ENCODE data around the gene YTHDF2. TPM values are rescaled to one million over a fixed set of nuclear protein-coding genes. Genes with fewer than 3 reads are reported as not detected.
"Not testable (repeated sequence)": the region's sequence is repeated elsewhere in the genome, so short reads cannot be mapped to it uniquely, and the experiment has no call there.

YTHDF2 gene
- total RNA-seq, 1 donor from 2014 or later, result 88.2 TPM

DNA sequence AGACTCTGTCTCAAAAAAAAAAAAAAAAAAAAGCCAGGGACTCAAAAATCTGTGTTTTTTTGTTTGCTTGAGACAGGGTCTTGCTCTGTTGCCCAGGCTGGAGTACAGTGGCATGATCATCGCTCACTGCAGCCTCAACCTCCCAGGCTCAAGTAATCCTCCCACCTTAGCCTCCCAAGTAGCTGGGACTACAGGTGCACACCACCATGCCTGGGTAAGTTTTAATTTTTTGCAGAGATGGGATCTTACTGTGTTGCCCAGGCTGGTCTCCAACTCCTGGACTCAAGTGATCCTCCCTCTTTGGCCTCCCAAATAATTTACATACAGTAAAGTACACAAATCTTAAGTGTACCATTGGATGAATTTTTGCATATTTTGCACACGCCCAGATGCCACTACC, 55.2 kb downstream of the YTHDF2 start:
- H3K27ac Mint-ChIP-seq; H3K4me3 Mint-ChIP-seq (ENCODE audit: low read depth); intact Hi-C loops (cut with micrococcal nuclease); DNase-seq (ENCODE audit: low spot score); H3K36me3 Mint-ChIP-seq (ENCODE audit: low read depth); H3K4me1 Mint-ChIP-seq (ENCODE audit: low read depth); H3K27me3 Mint-ChIP-seq (ENCODE audit: low read depth); H3K9me3 Mint-ChIP-seq: not testable (repeated sequence)

DNA sequence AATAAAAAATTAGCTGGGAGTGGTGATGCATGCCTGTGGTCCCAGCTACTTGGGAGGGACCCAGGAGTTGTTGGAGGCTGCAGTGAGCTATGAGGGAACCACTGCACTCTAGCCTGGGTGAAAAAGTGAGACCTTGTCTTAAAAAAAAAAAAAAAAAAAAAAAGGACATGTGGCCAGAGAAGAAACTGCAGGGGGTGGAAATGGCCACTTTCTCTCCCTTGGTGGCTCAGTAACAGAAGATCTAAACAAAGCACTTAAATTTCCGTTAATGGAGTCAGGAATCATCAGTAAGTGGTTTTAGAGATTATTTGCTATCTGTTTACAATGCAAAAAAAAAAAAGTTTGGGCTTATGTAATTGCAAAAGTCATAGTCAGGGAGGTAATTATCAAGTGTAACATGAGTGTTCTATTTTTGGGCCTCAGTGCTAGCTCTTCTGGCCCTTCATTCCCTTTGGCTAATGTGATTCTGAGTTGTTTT, 55.9 kb downstream of the YTHDF2 start:
- Mint-ChIP-seq H3K27ac (no peak overlapping the region), H3K36me3 (ENCODE audit: low read depth) (no peaks in the 10 kb centered on the region), H3K9me3 (no peaks in the 10 kb centered on the region), H3K27me3 (ENCODE audit: low read depth) (peaks cover 10% of the 10 kb centered on the region), H3K4me1 (ENCODE audit: low read depth) (peaks cover 2% of the 10 kb centered on the region), H3K4me3 (ENCODE audit: low read depth) (no peak overlapping the region)
- DNase-seq (ENCODE audit: low spot score), result no peak
- intact Hi-C loops (cut with micrococcal nuclease), result no loop called here

DNA sequence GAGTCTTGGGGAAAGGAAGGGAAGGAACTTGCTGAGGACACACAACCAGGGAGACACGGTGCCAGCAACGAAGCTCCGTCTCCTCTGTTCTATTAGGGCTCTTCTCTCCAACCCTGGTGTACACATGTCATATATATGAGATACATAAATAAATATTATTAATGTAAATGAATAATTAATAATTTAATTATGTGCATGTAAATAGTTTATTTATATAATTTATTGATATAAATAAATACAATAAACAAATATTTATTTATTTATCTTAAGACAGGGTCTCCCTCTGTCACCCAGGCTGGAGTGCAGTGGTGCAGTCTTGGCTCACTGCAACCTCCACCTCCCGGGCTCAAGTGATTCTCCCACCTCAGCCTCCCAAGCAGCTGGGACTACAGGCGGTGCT, 57.8 kb downstream of the YTHDF2 start:
- intact Hi-C loops (cut with micrococcal nuclease); H3K4me3 Mint-ChIP-seq (ENCODE audit: low read depth); H3K36me3 Mint-ChIP-seq (ENCODE audit: low read depth); H3K27ac Mint-ChIP-seq; H3K4me1 Mint-ChIP-seq (ENCODE audit: low read depth); H3K9me3 Mint-ChIP-seq; DNase-seq (ENCODE audit: low spot score): not testable (repeated sequence)
- peaks cover 12% of the 10 kb centered on the region for H3K27me3 Mint-ChIP-seq (ENCODE audit: low read depth)

DNA sequence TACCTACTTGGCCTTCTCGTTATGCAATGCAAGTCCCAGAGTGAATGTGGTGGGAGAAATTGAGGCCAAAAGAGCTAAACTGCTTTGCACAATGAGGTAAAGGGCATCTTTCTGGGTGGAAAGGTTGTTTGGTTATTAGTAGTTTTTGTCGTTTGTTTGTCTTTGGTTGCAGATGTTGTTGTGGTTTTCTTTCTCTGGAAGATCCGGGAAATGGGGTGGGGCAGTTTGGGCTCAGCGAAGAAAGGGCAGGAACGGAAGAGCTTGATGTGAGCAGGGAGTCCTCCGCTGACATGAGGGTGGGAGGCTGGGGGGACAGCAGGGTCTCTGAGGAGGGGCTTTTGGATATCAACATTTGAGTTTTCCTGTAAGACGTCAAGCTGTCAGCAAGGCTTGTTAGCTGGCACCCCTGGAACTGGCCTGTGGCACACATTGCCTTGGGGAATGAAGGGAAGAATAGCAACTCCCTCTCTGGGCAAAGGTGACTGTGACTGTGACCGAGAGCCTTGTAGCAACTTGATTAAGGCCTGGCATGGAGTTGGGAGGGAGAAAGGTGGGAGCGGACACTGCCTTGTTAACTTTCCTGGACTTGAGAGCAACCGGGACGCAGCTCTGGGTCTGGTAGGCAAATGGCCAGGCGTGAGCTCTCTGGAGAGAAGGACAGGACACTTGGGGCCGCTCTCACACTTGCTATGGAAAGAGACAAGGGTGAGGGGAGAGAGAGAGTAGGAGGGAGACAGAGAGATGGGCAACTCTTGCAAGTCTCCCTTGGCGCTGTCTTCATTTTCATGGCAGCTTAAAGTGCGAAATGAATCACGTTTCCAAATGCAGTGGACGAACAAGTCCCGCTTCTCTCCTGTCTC, 59.8 kb downstream of the YTHDF2 start:
- Mint-ChIP-seq H3K4me3 (ENCODE audit: low read depth) (no peak overlapping the region), H3K27me3 (ENCODE audit: low read depth) (peaks cover 12% of the 10 kb centered on the region), H3K9me3 (no peaks in the 10 kb centered on the region), H3K36me3 (ENCODE audit: low read depth) (no peaks in the 10 kb centered on the region), H3K4me1 (ENCODE audit: low read depth) (peaks cover 2% of the 10 kb centered on the region), H3K27ac (no peak overlapping the region)
- intact Hi-C loops (cut with micrococcal nuclease), result no loop called here
- no peak for DNase-seq (ENCODE audit: low spot score)

DNA sequence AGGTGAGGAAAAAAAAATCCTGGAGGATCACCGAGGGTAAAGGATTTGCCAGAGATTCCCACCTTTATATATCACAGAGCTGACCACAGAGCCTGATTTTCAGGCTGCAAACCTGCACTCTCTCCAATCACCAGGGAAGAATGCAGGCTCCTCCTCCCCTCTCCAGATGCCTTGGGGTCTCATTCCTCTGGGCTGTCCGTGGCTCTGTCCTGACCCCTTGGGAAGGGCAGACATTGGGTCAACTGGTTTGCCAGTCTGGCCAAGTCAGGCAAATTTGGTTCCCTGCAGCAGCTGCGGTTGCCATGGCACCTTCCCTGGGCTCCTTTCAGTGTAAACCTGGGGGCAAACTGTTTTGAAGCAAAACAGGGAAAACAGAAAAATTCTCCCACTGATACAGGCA, 63.6 kb downstream of the YTHDF2 start:
- no peak for DNase-seq (ENCODE audit: low spot score)
- intact Hi-C loops (cut with micrococcal nuclease), result no loop called here
- peaks cover 2% of the 10 kb centered on the region for H3K4me1 Mint-ChIP-seq (ENCODE audit: low read depth)
- H3K4me3 Mint-ChIP-seq (ENCODE audit: low read depth), result no peak overlapping the region
- H3K27me3 Mint-ChIP-seq (ENCODE audit: low read depth), result peaks cover 18% of the 10 kb centered on the region
- H3K9me3 Mint-ChIP-seq, result no peaks in the 10 kb centered on the region
- no peaks in the 10 kb centered on the region for H3K36me3 Mint-ChIP-seq (ENCODE audit: low read depth)
- H3K27ac Mint-ChIP-seq, result no peak overlapping the region

DNA sequence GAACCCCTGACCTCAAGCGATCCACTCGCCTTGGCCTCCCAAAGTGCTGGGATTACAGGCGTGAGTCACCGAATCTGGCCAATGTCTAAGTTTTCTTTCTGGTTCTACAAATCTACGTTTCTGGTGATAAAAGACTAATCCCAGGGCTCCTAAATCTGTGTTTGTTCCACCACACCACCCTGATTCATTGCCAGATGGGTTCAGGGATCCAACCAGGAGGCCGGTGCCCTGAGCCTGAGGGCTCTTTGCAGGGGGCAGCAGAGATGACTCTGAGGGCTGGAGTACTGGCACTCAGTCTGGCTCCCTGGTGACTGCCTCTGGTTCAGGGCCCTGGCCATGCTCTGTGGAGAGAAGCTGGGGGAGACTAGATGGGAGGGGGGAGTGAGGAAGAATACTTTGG, 64.7 kb downstream of the YTHDF2 start:
- Mint-ChIP-seq H3K27ac (no peak overlapping the region), H3K4me3 (ENCODE audit: low read depth) (no peak overlapping the region), H3K4me1 (ENCODE audit: low read depth) (peaks cover under 1% of the 10 kb centered on the region), H3K27me3 (ENCODE audit: low read depth) (peaks cover 18% of the 10 kb centered on the region), H3K9me3 (no peaks in the 10 kb centered on the region), H3K36me3 (ENCODE audit: low read depth) (no peaks in the 10 kb centered on the region)
- DNase-seq (ENCODE audit: low spot score), result no peak
- intact Hi-C loops (cut with micrococcal nuclease), result no loop called here

DNA sequence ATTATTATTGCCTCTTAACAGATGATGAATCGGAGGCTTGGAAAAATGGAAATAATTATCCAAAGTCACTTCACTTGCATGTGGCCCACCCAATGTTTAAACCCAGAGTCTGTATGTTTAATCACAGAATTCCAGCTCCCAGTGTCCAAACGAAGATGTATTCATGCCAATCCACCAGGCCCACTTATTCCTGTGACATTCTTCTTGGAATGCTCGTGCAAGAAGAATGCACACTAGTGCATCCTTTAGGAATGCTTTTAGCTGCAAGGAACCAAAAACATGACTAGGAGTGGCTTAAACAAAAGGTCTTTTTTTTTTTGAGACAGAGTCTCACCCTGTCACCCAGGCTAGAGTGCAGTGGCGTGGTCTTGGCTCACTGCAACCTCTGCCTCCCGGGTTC, 66.3 kb downstream of the YTHDF2 start:
- no peak overlapping the region for H3K4me3 Mint-ChIP-seq (ENCODE audit: low read depth)
- intact Hi-C loops (cut with micrococcal nuclease), result no loop called here
- no peak for DNase-seq (ENCODE audit: low spot score)
- H3K9me3 Mint-ChIP-seq, result no peaks in the 10 kb centered on the region
- no peaks in the 10 kb centered on the region for H3K4me1 Mint-ChIP-seq (ENCODE audit: low read depth)
- H3K36me3 Mint-ChIP-seq (ENCODE audit: low read depth), result no peaks in the 10 kb centered on the region
- H3K27ac Mint-ChIP-seq, result no peak overlapping the region
- peaks cover 18% of the 10 kb centered on the region for H3K27me3 Mint-ChIP-seq (ENCODE audit: low read depth)

DNA sequence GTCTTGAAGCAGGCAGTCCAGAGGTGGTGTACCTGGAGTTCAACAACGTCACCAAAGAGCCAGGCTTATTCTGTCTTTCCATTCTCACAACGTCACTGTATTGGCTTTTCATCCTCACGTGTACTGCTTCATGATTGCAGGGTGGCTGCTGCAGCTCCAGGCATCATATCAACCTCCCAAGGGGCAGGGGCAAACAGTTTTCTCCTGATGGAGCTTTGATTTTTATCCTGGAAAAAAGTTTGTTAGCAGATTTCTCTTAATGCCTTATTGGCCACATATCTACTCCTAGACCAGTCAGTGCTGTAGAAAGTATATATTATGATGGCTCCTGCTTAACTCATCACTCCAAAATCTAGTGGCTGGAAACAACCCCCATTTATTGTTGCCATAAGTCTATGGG, 66.9 kb downstream of the YTHDF2 start:
- H3K27ac Mint-ChIP-seq, result no peak overlapping the region
- intact Hi-C loops (cut with micrococcal nuclease), result no loop called here
- no peaks in the 10 kb centered on the region for H3K9me3 Mint-ChIP-seq
- H3K4me3 Mint-ChIP-seq (ENCODE audit: low read depth), result no peak overlapping the region
- no peaks in the 10 kb centered on the region for H3K36me3 Mint-ChIP-seq (ENCODE audit: low read depth)
- H3K27me3 Mint-ChIP-seq (ENCODE audit: low read depth), result peaks cover 17% of the 10 kb centered on the region
- H3K4me1 Mint-ChIP-seq (ENCODE audit: low read depth), result no peaks in the 10 kb centered on the region
- no peak for DNase-seq (ENCODE audit: low spot score)

DNA sequence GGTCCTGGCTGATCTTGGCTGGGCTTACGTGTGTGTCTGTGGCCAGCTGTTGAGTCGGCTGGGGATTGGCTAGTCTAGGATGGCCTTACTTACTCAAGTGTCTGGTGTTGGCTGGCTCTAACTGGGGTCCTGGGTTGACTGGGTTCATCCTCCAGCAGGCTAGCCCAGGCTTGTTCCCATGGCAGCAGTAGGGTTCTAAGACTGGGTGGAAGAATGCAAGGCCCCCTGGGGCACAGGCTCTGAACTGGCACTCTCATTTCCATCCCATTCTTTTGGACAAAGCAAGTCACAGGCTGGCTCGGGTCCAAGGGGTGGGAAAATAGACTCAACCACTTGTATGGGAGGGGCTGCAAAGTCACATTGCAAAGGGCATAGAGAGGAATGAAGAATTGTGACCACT, 67.3 kb downstream of the YTHDF2 start:
- Mint-ChIP-seq H3K27me3 (ENCODE audit: low read depth) (peaks cover 13% of the 10 kb centered on the region), H3K36me3 (ENCODE audit: low read depth) (no peaks in the 10 kb centered on the region), H3K4me3 (ENCODE audit: low read depth) (no peak overlapping the region), H3K9me3 (no peaks in the 10 kb centered on the region), H3K27ac (no peak overlapping the region), H3K4me1 (ENCODE audit: low read depth) (no peaks in the 10 kb centered on the region)
- intact Hi-C loops (cut with micrococcal nuclease), result no loop called here
- DNase-seq (ENCODE audit: low spot score), result no peak

DNA sequence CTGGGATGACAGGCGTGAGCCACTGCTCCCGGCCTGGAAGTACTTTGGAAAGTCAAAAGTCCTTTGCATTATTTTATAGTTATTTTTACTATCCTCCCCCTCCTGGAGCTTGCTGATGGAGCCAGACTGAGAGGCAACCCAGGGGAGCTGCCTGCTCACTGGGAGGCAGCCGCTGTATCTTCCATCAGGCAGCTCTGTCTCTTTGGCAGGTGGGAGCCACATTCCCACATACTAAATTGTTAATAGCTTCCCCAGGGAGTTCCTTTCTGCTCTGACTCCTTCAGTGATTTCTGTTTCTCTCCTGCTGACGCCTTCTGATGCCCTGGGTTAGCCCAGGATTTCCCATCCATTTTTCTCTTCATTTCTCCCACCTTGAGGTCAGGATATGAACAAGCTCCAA, 70.3 kb downstream of the YTHDF2 start:
- no peaks in the 10 kb centered on the region for H3K9me3 Mint-ChIP-seq

DNA sequence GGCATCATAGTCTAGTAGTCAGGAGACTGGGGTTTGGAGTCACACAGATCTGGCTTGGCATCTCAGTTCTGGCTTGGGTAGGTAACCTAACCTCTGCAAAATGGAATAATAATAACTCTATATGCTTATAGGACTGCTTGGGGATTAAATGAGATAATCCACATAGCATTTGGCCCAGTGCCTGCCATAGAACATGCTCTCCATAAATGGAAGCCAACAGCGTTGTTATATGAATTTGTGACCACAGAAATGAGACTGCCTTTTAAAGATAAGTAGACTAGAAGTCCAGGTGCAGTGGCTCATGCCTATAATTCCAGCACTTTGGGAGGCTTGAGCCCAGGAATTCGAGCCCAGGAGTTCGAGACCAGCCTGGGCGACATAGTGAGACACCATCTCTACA, 71.2 kb downstream of the YTHDF2 start:
- H3K4me1 Mint-ChIP-seq (ENCODE audit: low read depth), result no peaks in the 10 kb centered on the region
- intact Hi-C loops (cut with micrococcal nuclease), result no loop called here
- H3K36me3 Mint-ChIP-seq (ENCODE audit: low read depth), result no peaks in the 10 kb centered on the region
- H3K9me3 Mint-ChIP-seq, result no peaks in the 10 kb centered on the region
- peaks cover 36% of the 10 kb centered on the region for H3K27me3 Mint-ChIP-seq (ENCODE audit: low read depth)
- H3K27ac Mint-ChIP-seq, result no peak overlapping the region
- H3K4me3 Mint-ChIP-seq (ENCODE audit: low read depth), result no peak overlapping the region
- DNase-seq (ENCODE audit: low spot score), result no peak

More for the DNA sequence above, 70.3 kb downstream of the YTHDF2 start:
- H3K27ac Mint-ChIP-seq, result no peak overlapping the region
- no peaks in the 10 kb centered on the region for H3K36me3 Mint-ChIP-seq (ENCODE audit: low read depth)
- intact Hi-C loops (cut with micrococcal nuclease), result no loop called here
- no peaks in the 10 kb centered on the region for H3K4me1 Mint-ChIP-seq (ENCODE audit: low read depth)
- no peak for DNase-seq (ENCODE audit: low spot score)
- H3K4me3 Mint-ChIP-seq (ENCODE audit: low read depth), result no peak overlapping the region
- peaks cover 31% of the 10 kb centered on the region for H3K27me3 Mint-ChIP-seq (ENCODE audit: low read depth)

DNA sequence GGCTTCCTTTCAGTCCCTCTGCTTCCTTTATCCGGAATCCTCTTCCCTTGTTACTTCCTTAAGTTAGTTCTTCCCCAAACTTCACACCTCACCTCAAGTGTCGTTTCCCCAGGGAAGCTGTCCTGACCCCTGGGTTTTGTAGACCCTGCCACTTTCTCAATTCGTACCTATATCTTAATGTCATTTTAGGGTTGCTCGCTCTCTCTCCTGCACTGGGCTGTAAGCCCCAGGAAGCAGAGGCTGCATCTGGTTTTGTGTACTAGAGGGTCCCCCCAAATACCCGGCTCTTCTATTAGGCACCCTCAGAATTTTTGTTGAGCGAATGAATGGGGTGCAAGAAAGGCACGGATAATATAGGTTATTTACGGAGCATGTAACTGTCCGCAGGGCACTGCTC, 74.6 kb downstream of the YTHDF2 start:
- Mint-ChIP-seq H3K4me1 (ENCODE audit: low read depth) (peaks cover 2% of the 10 kb centered on the region), H3K36me3 (ENCODE audit: low read depth) (no peaks in the 10 kb centered on the region), H3K9me3 (no peaks in the 10 kb centered on the region), H3K27ac (no peak overlapping the region), H3K4me3 (ENCODE audit: low read depth) (no peak overlapping the region), H3K27me3 (ENCODE audit: low read depth) (peaks cover 47% of the 10 kb centered on the region)
- no peak for DNase-seq (ENCODE audit: low spot score)
- intact Hi-C loops (cut with micrococcal nuclease), result no loop called here

DNA sequence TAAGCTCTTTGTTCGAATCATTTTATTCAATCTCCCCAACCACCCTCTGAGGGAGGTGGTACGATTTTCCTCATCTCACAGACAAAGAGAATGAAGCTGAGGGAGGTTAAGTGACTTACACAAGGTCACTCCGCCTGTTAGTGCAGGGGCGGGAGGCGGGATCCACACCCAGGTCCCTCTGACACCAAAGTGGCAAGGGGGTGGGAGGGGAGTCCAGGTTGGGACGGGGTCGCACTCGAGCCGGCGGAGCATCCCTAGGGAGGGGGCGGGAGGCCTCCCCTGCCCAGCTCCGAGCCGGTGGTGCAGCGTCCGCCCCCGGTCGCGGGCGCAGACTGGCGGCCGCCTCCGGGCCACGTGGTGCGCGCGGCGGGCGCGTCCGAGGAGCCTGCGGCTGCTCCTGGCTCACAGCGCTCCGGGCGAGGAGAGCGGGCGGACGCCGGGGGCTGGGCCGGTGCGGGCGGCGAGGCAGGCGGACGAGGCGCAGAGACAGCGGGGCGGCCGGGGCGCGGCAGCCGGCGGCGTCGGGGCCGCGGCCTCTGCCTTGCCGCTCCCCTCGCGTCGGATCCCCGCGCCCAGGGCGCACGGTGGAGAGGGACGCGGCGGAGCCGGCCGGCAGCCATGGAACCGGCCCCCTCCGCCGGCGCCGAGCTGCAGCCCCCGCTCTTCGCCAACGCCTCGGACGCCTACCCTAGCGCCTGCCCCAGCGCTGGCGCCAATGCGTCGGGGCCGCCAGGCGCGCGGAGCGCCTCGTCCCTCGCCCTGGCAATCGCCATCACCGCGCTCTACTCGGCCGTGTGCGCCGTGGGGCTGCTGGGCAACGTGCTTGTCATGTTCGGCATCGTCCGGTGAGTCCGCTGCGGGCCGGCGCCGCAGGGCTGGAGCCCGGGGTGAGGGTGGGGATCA, 75.3 kb downstream of the YTHDF2 start, which contains the start of gene OPRD1:
Gene OPRD1 (plus strand): TSS at position 405 of the 903 bp plus-strand sequence. CDS start 214 bp downstream, at position 619.
- DNase-seq (ENCODE audit: low spot score), result no peak
- Mint-ChIP-seq H3K27ac (no peak within 1 kb of the TSS), H3K27me3 (ENCODE audit: low read depth) (peaks cover 49% of the 10 kb centered on the region), H3K4me1 (ENCODE audit: low read depth) (peaks cover 2% of the 10 kb centered on the region), H3K36me3 (ENCODE audit: low read depth) (no peaks in the 10 kb centered on the region), H3K9me3 (no peaks in the 10 kb centered on the region), H3K4me3 (ENCODE audit: low read depth) (no peak within 1 kb of the TSS)
- intact Hi-C loops (cut with micrococcal nuclease), result no loop called here

Measured in activated T-helper 2 cell treated with anti-CD3 and anti-CD28 coated beads, Interferon-gamma antibody, Interleukin-2, Interleukin-4, amounts not matched to agents 10 μg/mL and 5 μg/mL and 100 μg/mL, durations not matched to agents 14 hours and 24 hours and 36 hours (primary cell).